HEK293 (cell line): ENCODE results near the gene S1PR1.
A peak's percentile ranks its signal among the peaks of the same experiment; 100 is the strongest.

Experiments used
- KLF16 ChIP-seq: fragments of 450-650 bp; formaldehyde crosslinking; IDR thresholded peaks from 2 replicates; pipeline ENCODE4 v1.5.1; 2017; ENCODE audit warnings: missing biosample characterization, missing genetic modification characterization
- PRDM1 ChIP-seq: fragments of 450-650 bp; formaldehyde crosslinking; IDR thresholded peaks from 2 replicates; pipeline ENCODE4; 2016; ENCODE audit warnings: missing biosample characterization, missing genetic modification characterization
- ZBTB20 ChIP-seq: fragments of 450-650 bp; formaldehyde crosslinking; IDR thresholded peaks from 2 replicates; pipeline ENCODE4 v1.5.1; 2016; ENCODE audit warnings: missing biosample characterization, missing genetic modification characterization
- ZBTB21 ChIP-seq: fragments of 450-650 bp; formaldehyde crosslinking; IDR thresholded peaks from 2 replicates; pipeline ENCODE4 v1.5.1; 2017; ENCODE audit warnings: missing biosample characterization, missing genetic modification characterization
- ZBTB48 ChIP-seq: fragments of 450-650 bp; formaldehyde crosslinking; IDR thresholded peaks from 2 replicates; pipeline ENCODE4 v1.5.1; 2016; ENCODE audit warnings: missing biosample characterization, missing genetic modification characterization
- ZFP41 ChIP-seq: fragments of 450-650 bp; formaldehyde crosslinking; IDR thresholded peaks from 2 replicates; pipeline ENCODE4 v1.5.1; 2016; ENCODE audit warnings: missing biosample characterization, missing genetic modification characterization, borderline replicate concordance
- ZFP69B ChIP-seq: fragments of 450-650 bp; formaldehyde crosslinking; IDR thresholded peaks from 2 replicates; pipeline ENCODE4 v1.5.1; 2016; ENCODE audit warnings: missing biosample characterization, missing genetic modification characterization
- ZIC2 ChIP-seq: fragments of 450-650 bp; formaldehyde crosslinking; IDR thresholded peaks from 2 replicates; pipeline ENCODE4 v1.5.1; 2016; ENCODE audit warnings: missing biosample characterization, missing genetic modification characterization
- ZNF133 ChIP-seq: fragments of 450-650 bp; formaldehyde crosslinking; IDR thresholded peaks from 2 replicates; pipeline ENCODE4 v1.5.1; 2016; ENCODE audit warnings: missing biosample characterization, missing genetic modification characterization
- ZNF155 ChIP-seq: fragments of 450-650 bp; formaldehyde crosslinking; IDR thresholded peaks from 2 replicates; pipeline ENCODE4 v1.5.1; 2016; ENCODE audit warnings: missing biosample characterization, missing genetic modification characterization
- ZNF184 ChIP-seq: fragments of 450-650 bp; IDR thresholded peaks from 2 replicates; pipeline ENCODE4 v1.5.1; 2018; ENCODE audit warnings: missing biosample characterization, mild to moderate bottlenecking, missing genetic modification characterization
- ZNF341 ChIP-seq: fragments of 450-650 bp; formaldehyde crosslinking; IDR thresholded peaks from 2 replicates; pipeline ENCODE4; 2016; ENCODE audit warnings: low read depth, missing biosample characterization, missing genetic modification characterization
- ZNF391 ChIP-seq: fragments of 450-650 bp; formaldehyde crosslinking; IDR thresholded peaks from 2 replicates; pipeline ENCODE4 v1.5.1; 2016; ENCODE audit warnings: low read depth, missing biosample characterization, missing genetic modification characterization, borderline replicate concordance
- ZNF394 ChIP-seq: fragments of 450-650 bp; formaldehyde crosslinking; IDR thresholded peaks from 2 replicates; pipeline ENCODE4 v1.5.1; 2016; ENCODE audit warnings: missing biosample characterization, missing genetic modification characterization, mild to moderate bottlenecking, moderate library complexity, borderline replicate concordance
- ZNF416 ChIP-seq: fragments of 450-650 bp; formaldehyde crosslinking; IDR thresholded peaks from 2 replicates; pipeline ENCODE4 v1.5.1; 2016; ENCODE audit warnings: missing biosample characterization, missing genetic modification characterization
- ZNF426 ChIP-seq: fragments of 450-650 bp; formaldehyde crosslinking; IDR thresholded peaks from 2 replicates; pipeline ENCODE4 v1.5.1; 2017; ENCODE audit warnings: missing biosample characterization, missing genetic modification characterization, mild to moderate bottlenecking, inconsistent platforms, moderate library complexity
- ZNF433 ChIP-seq: fragments of 450-650 bp; formaldehyde crosslinking; IDR thresholded peaks from 2 replicates; pipeline ENCODE4 v1.5.1; 2016; ENCODE audit warnings: missing biosample characterization, missing genetic modification characterization, low read depth
- ZNF501 ChIP-seq: fragments of 450-650 bp; formaldehyde crosslinking; IDR thresholded peaks from 2 replicates; pipeline ENCODE4 v1.5.1; 2016; ENCODE audit warnings: missing biosample characterization, missing genetic modification characterization
- ZNF548 ChIP-seq: fragments of 450-650 bp; formaldehyde crosslinking; IDR thresholded peaks from 2 replicates; pipeline ENCODE4 v1.5.1; 2016; ENCODE audit warnings: missing biosample characterization, missing genetic modification characterization
- ZNF600 ChIP-seq: fragments of 450-650 bp; formaldehyde crosslinking; IDR thresholded peaks from 2 replicates; pipeline ENCODE4 v1.5.1; 2016; ENCODE audit warnings: missing biosample characterization, missing genetic modification characterization
- ZNF610 ChIP-seq: fragments of 450-650 bp; formaldehyde crosslinking; IDR thresholded peaks from 2 replicates; pipeline ENCODE4 v1.5.1; 2016; ENCODE audit warnings: missing biosample characterization, missing genetic modification characterization, borderline replicate concordance
- ZNF660 ChIP-seq: fragments of 450-650 bp; IDR thresholded peaks from 2 replicates; pipeline ENCODE4 v1.5.1; 2018; ENCODE audit warnings: missing biosample characterization, mild to moderate bottlenecking, missing genetic modification characterization
- ZSCAN16 ChIP-seq: fragments of 450-650 bp; formaldehyde crosslinking; IDR thresholded peaks from 2 replicates; pipeline ENCODE4 v1.5.1; 2016; ENCODE audit warnings: missing biosample characterization, missing genetic modification characterization
- ZSCAN23 ChIP-seq: fragments of 450-650 bp; formaldehyde crosslinking; IDR thresholded peaks from 2 replicates; pipeline ENCODE4 v1.5.1; 2016; ENCODE audit warnings: missing biosample characterization, missing genetic modification characterization
- TF ChIP-seq, protein P1 (sequence below): fragments of 450-650 bp; formaldehyde crosslinking; IDR thresholded peaks from 2 replicates; pipeline ENCODE4 v1.5.1; 2017; ENCODE audit warnings: missing biosample characterization, missing genetic modification characterization
- TF ChIP-seq, protein P2 (sequence below): fragments of 450-650 bp; formaldehyde crosslinking; IDR thresholded peaks from 2 replicates; pipeline ENCODE4 v1.5.1; 2017; ENCODE audit warnings: missing biosample characterization, missing genetic modification characterization
- TF ChIP-seq, protein P3 (sequence below): fragments of 450-650 bp; formaldehyde crosslinking; IDR thresholded peaks from 2 replicates; pipeline ENCODE4 v1.5.1; 2016; ENCODE audit warnings: missing biosample characterization, missing genetic modification characterization

Gene S1PR1

DNA sequence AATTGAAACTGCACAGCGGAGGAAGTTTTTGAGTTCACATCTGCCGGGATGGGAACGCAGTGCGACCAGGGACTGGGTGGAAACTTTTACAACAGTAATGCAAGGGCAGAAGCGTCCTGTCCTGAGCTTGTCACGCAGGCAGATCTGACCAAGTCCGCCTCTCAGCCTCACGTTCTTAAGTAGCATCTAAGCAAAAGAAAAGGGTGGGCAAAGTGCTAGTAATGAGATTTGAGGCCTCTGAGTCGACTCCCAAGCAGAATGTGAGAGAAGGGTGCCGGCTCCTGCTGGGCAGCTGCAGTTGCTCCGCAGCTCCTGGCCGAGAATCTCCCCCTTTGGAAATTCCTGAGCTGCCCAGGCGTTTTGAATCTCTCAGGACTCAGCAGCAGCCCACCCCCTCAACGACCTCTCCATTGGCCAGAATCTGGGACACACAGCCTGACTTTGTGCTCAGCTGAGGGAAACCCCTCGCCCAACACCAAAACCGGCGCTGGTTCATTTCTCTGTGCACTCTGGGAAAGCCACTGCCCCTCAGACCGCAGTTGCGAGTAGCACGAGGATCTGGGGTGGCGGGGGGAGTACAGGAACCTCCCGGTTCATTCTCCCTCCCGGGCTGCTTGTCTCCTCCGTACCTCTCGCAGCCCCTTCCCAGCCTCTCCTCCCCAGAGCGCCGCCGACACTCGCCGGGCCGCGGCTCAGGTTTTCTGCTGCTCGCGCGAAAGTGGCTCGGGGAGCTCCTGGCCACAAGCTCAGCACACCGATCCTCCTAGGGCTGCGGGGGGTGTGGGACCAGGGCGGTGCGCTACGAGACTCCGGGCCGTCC is 913 bp upstream of the S1PR1 start (continued):
- TF ChIP-seq ZFP41 (tag by site-specific recombination) (no peak), ZBTB48 (tag by site-specific recombination) (peak; percentile 87), ZNF501 (tag by site-specific recombination) (0 out of 2 replicates have a peak, but pooled peaks have one; percentile 31), ZNF184 (tag by site-specific recombination) (no peak), ZFP69B (tag by site-specific recombination) (0 out of 2 replicates have a peak, but pooled peaks have one; percentile 15), ZNF600 (tag by site-specific recombination) (peak; percentile 74), ZBTB20 (tag by site-specific recombination) (peak; percentile 66; the same call in 1 of the 2 replicates), ZNF391 (tag by site-specific recombination) (no peak; the same call in 1 of the 2 replicates), ZNF548 (tag by site-specific recombination) (no peak), ZNF426 (tag by site-specific recombination) (no peak), ZNF660 (tag by site-specific recombination) (0 out of 2 replicates have a peak, but pooled peaks have one; percentile 26), ZNF155 (tag by site-specific recombination) (no peak), ZNF433 (tag by site-specific recombination) (no peak), ZBTB21 (tag by site-specific recombination) (no peak), KLF16 (0 out of 2 replicates have a peak, but pooled peaks have one; percentile 27), ZNF341 (tag by site-specific recombination) (peak; percentile 91), ZNF394 (tag by site-specific recombination) (peak; percentile 17; the same call in 1 of the 2 replicates), ZIC2 (tag by site-specific recombination) (no peak), ZSCAN23 (tag by site-specific recombination) (no peak), ZNF610 (tag by site-specific recombination) (no peak), PRDM1 (tag by site-specific recombination) (0 out of 2 replicates have a peak, but pooled peaks have one; percentile 9), ZNF133 (no peak), ZNF416 (tag by site-specific recombination) (no peak), ZSCAN16 (tag by site-specific recombination) (no peak)
- TF ChIP-seq, protein P1, sequence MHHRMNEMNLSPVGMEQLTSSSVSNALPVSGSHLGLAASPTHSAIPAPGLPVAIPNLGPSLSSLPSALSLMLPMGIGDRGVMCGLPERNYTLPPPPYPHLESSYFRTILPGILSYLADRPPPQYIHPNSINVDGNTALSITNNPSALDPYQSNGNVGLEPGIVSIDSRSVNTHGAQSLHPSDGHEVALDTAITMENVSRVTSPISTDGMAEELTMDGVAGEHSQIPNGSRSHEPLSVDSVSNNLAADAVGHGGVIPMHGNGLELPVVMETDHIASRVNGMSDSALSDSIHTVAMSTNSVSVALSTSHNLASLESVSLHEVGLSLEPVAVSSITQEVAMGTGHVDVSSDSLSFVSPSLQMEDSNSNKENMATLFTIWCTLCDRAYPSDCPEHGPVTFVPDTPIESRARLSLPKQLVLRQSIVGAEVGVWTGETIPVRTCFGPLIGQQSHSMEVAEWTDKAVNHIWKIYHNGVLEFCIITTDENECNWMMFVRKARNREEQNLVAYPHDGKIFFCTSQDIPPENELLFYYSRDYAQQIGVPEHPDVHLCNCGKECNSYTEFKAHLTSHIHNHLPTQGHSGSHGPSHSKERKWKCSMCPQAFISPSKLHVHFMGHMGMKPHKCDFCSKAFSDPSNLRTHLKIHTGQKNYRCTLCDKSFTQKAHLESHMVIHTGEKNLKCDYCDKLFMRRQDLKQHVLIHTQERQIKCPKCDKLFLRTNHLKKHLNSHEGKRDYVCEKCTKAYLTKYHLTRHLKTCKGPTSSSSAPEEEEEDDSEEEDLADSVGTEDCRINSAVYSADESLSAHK (tag by site-specific recombination): peak; percentile 13; the same call in 1 of the 2 replicates
- TF ChIP-seq, protein P2, sequence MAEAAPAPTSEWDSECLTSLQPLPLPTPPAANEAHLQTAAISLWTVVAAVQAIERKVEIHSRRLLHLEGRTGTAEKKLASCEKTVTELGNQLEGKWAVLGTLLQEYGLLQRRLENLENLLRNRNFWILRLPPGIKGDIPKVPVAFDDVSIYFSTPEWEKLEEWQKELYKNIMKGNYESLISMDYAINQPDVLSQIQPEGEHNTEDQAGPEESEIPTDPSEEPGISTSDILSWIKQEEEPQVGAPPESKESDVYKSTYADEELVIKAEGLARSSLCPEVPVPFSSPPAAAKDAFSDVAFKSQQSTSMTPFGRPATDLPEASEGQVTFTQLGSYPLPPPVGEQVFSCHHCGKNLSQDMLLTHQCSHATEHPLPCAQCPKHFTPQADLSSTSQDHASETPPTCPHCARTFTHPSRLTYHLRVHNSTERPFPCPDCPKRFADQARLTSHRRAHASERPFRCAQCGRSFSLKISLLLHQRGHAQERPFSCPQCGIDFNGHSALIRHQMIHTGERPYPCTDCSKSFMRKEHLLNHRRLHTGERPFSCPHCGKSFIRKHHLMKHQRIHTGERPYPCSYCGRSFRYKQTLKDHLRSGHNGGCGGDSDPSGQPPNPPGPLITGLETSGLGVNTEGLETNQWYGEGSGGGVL: peak; percentile 83
- TF ChIP-seq, protein P3, sequence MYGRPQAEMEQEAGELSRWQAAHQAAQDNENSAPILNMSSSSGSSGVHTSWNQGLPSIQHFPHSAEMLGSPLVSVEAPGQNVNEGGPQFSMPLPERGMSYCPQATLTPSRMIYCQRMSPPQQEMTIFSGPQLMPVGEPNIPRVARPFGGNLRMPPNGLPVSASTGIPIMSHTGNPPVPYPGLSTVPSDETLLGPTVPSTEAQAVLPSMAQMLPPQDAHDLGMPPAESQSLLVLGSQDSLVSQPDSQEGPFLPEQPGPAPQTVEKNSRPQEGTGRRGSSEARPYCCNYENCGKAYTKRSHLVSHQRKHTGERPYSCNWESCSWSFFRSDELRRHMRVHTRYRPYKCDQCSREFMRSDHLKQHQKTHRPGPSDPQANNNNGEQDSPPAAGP (tag by site-specific recombination): 0 out of 2 replicates have a peak, but pooled peaks have one; percentile 48
